Pancreas (tissue), 10 donors: ENCODE data around the gene KIF5C. TPM values are rescaled to one million over a fixed set of nuclear protein-coding genes. Genes with fewer than 3 reads are reported as not detected.

Source experiments
- ATAC-seq, 4 donors: fragments of 200-7000 bp; cut with Tn5 transposase; one replicate each; pipeline versions ENCODE4 v1.8.0 to v1.9.1; 2020; ENCODE audit warnings: mild to moderate bottlenecking in 4 of 4, moderate library complexity in 4 of 4
- DNase-seq, 6 donors: peaks; one replicate each; pipeline ENCODE4 v3.0.0-alpha.2; 2020
- FAIRE-seq: peaks from 2 replicates; lab custom pipeline; 2012; peaks lifted over from hg19 to GRCh38; lab: Jason Lieb, UNC
- H3K27ac ChIP-seq, 4 donors: fragments of 200-600 bp; sonication (generic); 1 replicate in 3 of 4; 2 replicates in 1 of 4; pipeline versions ENCODE4 v1.5.0 to v1.8.0; 2020
- H3K27me3 ChIP-seq, 4 donors: fragments of 200-600 bp; one replicate each; pipeline ENCODE4 v1.8.0; 2021
- H3K36me3 ChIP-seq, 3 donors: fragments of 200-600 bp; sonication (generic) in 1 of 3; one replicate each; pipeline versions ENCODE4 v1.5.0 to v1.8.0; 2020 to 2021
- H3K4me1 ChIP-seq, 3 donors: fragments of 200-600 bp; one replicate each; pipeline ENCODE4 v1.8.0; 2021
- H3K4me3 ChIP-seq, 4 donors: fragments of 200-600 bp; sonication (generic) in 2 of 4; one replicate each; pipeline versions ENCODE4 v1.5.0 to v1.8.0; 2020 to 2021
- H3K9me3 ChIP-seq, 4 donors: fragments of 200-600 bp; one replicate each; pipeline ENCODE4 v1.8.0; 2021
- WGBS, 2 donors: extraction: QIAGEN DNeasy Blood & Tissue Kit; methylation state at CpG; one replicate each; pipeline ENCODE4 v1.1.7; 2013; 5-methylcytosine and 5-hydroxymethylcytosine counted together
- intact Hi-C, 3 donors: fragments of 100-400 bp; cut with DNase I; formaldehyde crosslinking; loops; one replicate each; pipeline versions ENCODE4 v1.11.1 to v1.14.2; 2022
- polyA plus RNA-seq, 2 donors: library from polyadenylated mRNA; stranded (reverse); fragments of 200-250 nt; gene quantifications; one replicate each; pipeline ENCODE4 v1.2.3, GENCODE V29; 2013
- total RNA-seq, 6 donors: library from RNA; stranded (reverse); fragmentation: NEBNext Ultra II Directional in 4 of 6; extraction: Animal tissue kit (Norgen Biotek cat#: 25700) in 4 of 6; gene quantifications; one replicate each; pipeline versions ENCODE4 v1.2.1 to v1.2.4, GENCODE V29; 2021 to 2023
- TF ChIP-seq, protein P1 (sequence below), 4 donors: fragments of 200-600 bp; sonication (generic) in 3 of 4; IDR thresholded peaks; one replicate each; pipeline versions ENCODE4 v1.5.0 to v1.8.0; 2021; ENCODE audit warnings: antibody characterized with exemption in 4 of 4
- donor health status: healthy with polysubstance abuse.
- donor health status: DM: no; HTN: no; CAD: no; lungs with moderate emphysema.
- donor health status: DM: no; HTN: no; CAD: no.
- donor health status: control.
- donor health status: control.
- donor health status: Bipolar disorder and iron deficiency.
- donor health status: DM: yes; HTN: yes; CAD: no.
- donor health status: DM: no; HTN: no; CAD: no.
- donor health status: DM: no; HTN: no; CAD: no.
- donor health status: DM: yes; HTN: yes; CAD: no.

Gene KIF5C
- total and polyA plus RNA-seq, 8 donors: 0.88 to 10.2 (median 2.8) TPM

DNA sequence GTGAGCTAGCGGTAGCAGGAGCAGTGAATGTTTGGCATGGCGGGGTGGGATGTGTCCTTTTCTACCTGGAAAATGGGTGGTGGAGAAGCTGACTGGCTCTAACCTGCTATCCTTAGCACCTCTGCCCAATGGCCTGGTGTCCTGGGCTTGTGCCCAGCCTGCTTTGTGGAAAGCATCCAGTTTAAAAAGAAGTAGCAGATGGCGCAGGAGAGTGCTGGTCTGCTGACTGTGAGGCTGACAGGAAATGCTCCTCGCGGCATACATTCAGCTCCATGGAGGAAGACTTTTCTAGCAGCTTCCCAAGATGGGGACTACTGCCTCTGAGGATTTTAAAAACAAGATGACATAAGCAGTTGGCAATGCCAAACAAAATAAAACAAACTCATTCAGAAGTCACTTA is 107.3 kb downstream of the KIF5C start:
- WGBS, 2 donors: 88 to 89% methylated on average over 5 of the region's 5 CpGs
- no peak for DNase-seq
- Histone ChIP-seq H3K4me1 (no peaks in the 10 kb centered on the region), H3K36me3 (no peaks in the 10 kb centered on the region), H3K27me3 (no peaks in the 10 kb centered on the region), H3K27ac (no peak overlapping the region), H3K4me3 (no peak overlapping the region), H3K9me3 (no peaks in the 10 kb centered on the region)
- no peak for FAIRE-seq
- intact Hi-C loops: no loop called here
- TF ChIP-seq, protein P1, sequence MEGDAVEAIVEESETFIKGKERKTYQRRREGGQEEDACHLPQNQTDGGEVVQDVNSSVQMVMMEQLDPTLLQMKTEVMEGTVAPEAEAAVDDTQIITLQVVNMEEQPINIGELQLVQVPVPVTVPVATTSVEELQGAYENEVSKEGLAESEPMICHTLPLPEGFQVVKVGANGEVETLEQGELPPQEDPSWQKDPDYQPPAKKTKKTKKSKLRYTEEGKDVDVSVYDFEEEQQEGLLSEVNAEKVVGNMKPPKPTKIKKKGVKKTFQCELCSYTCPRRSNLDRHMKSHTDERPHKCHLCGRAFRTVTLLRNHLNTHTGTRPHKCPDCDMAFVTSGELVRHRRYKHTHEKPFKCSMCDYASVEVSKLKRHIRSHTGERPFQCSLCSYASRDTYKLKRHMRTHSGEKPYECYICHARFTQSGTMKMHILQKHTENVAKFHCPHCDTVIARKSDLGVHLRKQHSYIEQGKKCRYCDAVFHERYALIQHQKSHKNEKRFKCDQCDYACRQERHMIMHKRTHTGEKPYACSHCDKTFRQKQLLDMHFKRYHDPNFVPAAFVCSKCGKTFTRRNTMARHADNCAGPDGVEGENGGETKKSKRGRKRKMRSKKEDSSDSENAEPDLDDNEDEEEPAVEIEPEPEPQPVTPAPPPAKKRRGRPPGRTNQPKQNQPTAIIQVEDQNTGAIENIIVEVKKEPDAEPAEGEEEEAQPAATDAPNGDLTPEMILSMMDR (IDR thresholded peaks at IDR 0.05): no peak
- no peak for ATAC-seq

DNA sequence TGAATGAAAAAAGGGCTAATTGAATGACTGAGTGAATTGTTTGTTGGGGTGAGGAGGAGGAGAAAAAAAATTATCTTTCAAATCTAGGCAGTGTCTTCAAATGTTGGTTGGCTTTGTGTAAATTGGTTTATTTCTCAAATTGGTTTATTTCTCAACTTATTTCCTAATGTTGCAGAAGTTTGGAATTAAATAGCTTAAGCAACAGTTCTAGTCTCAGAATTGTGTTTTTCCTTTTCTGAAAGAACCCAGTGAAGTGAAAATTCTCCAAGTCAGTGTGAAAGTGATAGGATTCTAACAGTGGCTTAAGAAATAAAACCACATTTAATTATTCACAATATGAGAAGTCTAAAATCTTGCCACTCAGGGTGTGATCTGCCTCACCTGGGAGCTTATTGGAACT is 108.9 kb downstream of the KIF5C start:
- TF ChIP-seq, protein P1 (IDR thresholded peaks at IDR 0.05): no peak
- Histone ChIP-seq H3K36me3 (no peaks in the 10 kb centered on the region), H3K4me1 (no peaks in the 10 kb centered on the region), H3K27me3 (no peaks in the 10 kb centered on the region), H3K27ac (no peak overlapping the region), H3K9me3 (no peaks in the 10 kb centered on the region), H3K4me3 (no peak overlapping the region)
- ATAC-seq (no peak), FAIRE-seq (no peak), DNase-seq (no peak)
- intact Hi-C loops: no loop called here

DNA sequence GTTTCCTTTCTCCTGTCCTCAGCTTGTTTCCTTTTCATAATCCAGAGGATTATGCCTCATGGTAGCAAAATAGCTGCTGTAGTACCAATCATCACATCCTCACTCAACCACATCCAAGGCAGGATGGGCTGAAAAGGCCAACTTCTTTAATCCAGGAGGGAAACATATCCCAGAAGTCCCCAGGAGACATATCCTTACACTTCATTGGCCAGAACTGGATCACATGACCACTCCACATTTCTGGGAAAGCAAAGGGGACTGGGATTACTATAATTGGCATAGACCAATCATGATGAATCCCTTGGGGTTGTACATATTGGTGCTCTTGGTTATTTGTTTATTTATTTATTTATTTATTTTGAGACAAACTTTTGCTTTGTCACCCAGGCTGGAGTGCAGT is 109.4 kb downstream of the KIF5C start:
- no peak overlapping the region for H3K4me3 ChIP-seq
- FAIRE-seq: no peak

DNA sequence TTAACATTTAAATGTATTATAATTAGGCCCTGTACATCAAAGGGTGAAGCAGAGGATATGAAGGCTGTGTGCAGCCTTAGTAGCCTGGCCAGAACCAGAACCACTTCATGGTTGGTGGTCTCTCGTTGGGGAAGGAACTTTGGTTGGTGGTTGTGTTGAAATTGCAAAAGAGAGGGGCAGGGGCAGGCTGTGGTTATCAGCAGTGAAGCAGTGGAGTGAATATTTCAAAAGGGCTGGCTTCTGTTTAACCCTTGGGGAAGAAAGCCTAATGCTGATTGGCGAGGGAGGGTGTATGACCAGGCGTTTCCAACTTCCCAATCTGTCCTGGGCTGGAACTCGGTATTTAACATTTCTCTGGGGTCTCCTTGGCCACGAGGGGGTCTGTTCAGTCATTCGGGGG is 112.3 kb downstream of the KIF5C start:
- no peak for DNase-seq
- intact Hi-C loops: no loop called here
- no peaks in the 10 kb centered on the region for H3K27me3 ChIP-seq
- no peak overlapping the region for H3K27ac ChIP-seq
- no peak for FAIRE-seq
- H3K9me3 ChIP-seq: no peaks in the 10 kb centered on the region
- TF ChIP-seq, protein P1 (IDR thresholded peaks at IDR 0.05): no peak
- no peak overlapping the region for H3K4me3 ChIP-seq
- no peaks in the 10 kb centered on the region for H3K4me1 ChIP-seq
- ATAC-seq: no peak
- H3K36me3 ChIP-seq: no peaks in the 10 kb centered on the region
- WGBS, 2 donors: 57 to 79% methylated on average over 6 of the region's 6 CpGs

More for the DNA sequence above, 109.4 kb downstream of the KIF5C start:
- Histone ChIP-seq H3K36me3 (no peaks in the 10 kb centered on the region), H3K27me3 (no peaks in the 10 kb centered on the region), H3K9me3 (no peaks in the 10 kb centered on the region), H3K4me1 (no peaks in the 10 kb centered on the region), H3K27ac (no peak overlapping the region)
- intact Hi-C loops: no loop called here
- no peak for DNase-seq
- TF ChIP-seq, protein P1 (IDR thresholded peaks at IDR 0.05): no peak
- ATAC-seq: no peak

DNA sequence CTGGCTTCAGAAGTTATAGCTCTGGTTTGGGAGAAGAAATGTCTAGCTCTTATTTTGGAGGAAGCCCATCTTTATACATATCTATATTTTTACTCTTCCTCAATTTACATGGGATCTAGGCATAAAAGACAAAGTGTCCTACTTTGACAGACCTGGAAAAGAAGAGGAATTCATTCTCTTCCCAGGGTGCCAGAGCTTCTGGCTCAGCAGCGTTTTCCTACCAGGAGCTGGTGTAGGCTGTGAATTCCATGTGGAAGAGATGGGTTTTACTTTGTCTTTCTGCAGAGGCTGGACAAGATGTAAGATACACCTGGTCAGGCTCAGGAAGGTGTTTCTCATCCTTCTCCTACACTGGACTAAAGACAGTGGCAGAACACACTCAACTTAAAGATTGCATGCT is 113.3 kb downstream of the KIF5C start:
- FAIRE-seq (no peak), DNase-seq (no peak), ATAC-seq (no peak)
- Histone ChIP-seq H3K27ac (no peak overlapping the region), H3K36me3 (no peaks in the 10 kb centered on the region), H3K27me3 (no peaks in the 10 kb centered on the region), H3K4me1 (no peaks in the 10 kb centered on the region), H3K4me3 (no peak overlapping the region), H3K9me3 (no peaks in the 10 kb centered on the region)
- intact Hi-C loops: no loop called here
- TF ChIP-seq, protein P1 (IDR thresholded peaks at IDR 0.05): no peak
- 65 to 76% methylated on average over 1 of the region's 1 CpG for WGBS, 2 donors
